Smooth muscle cell (in vitro differentiated cells): ENCODE measurements around the gene SPTBN1. TPM values are rescaled to one million over a fixed set of nuclear protein-coding genes. Genes with fewer than 3 reads are reported as not detected.

Experiments
- DNase-seq: peaks from one replicate; lab custom pipeline; 2025; ENCODE audit not compliant: unreplicated experiment; lab: John Stamatoyannopoulos, UW
- H2AFZ ChIP-seq: fragments of 200-600 bp; sonication (generic); 2 replicates; pipeline ENCODE4 v1.6.0; 2016; ENCODE audit warnings: antibody characterized with exemption, low read depth, mild to moderate bottlenecking
- H3F3A ChIP-seq: fragments of 200-600 bp; sonication (generic); 2 replicates; pipeline ENCODE4 v1.6.0; 2017; ENCODE audit warnings: antibody characterized with exemption, low read depth
- H3K27ac ChIP-seq: fragments of 200-600 bp; sonication (generic); 2 replicates; pipeline ENCODE4 v1.5.1; 2016; ENCODE audit warnings: low read depth, mild to moderate bottlenecking
- H3K27me3 ChIP-seq: fragments of 200-600 bp; sonication (generic); 2 replicates; pipeline ENCODE4 v1.6.1; 2016; ENCODE audit warnings: low read depth, mild to moderate bottlenecking
- H3K36me3 ChIP-seq: fragments of 200-600 bp; sonication (generic); 2 replicates; pipeline ENCODE4 v1.5.1; 2016; ENCODE audit warnings: low read depth
- H3K4me1 ChIP-seq: fragments of 200-600 bp; sonication (generic); 2 replicates; pipeline ENCODE4 v1.5.1; 2016; ENCODE audit warnings: low read depth
- H3K4me2 ChIP-seq: fragments of 200-600 bp; sonication (generic); 2 replicates; pipeline ENCODE4 v1.6.0; 2016; ENCODE audit warnings: mild to moderate bottlenecking
- H3K4me3 ChIP-seq: fragments of 200-600 bp; sonication (generic); 2 replicates; pipeline ENCODE4 v1.5.1; 2016; ENCODE audit warnings: mild to moderate bottlenecking
- H3K79me2 ChIP-seq: fragments of 200-600 bp; sonication (generic); 2 replicates; pipeline ENCODE4 v1.6.0; 2016; ENCODE audit warnings: low read depth, mild to moderate bottlenecking
- H3K9ac ChIP-seq: fragments of 200-600 bp; sonication (generic); 2 replicates; pipeline ENCODE4 v1.6.0; 2016; ENCODE audit warnings: low read depth
- H3K9me3 ChIP-seq: fragments of 200-600 bp; sonication (generic); replicated peaks from 2 replicates; pipeline ENCODE4 v1.5.1; 2016; ENCODE audit warnings: low read depth
- H4K20me1 ChIP-seq: fragments of 200-600 bp; sonication (generic); 2 replicates; pipeline ENCODE4 v1.6.0; 2016; ENCODE audit warnings: low read depth
- WGBS: methylation state at CpG from one replicate; pipeline ENCODE4 v1.1.7; 2016; ENCODE audit warnings: low lambda C conversion rate; 5-methylcytosine and 5-hydroxymethylcytosine counted together
- polyA plus RNA-seq: library from polyadenylated mRNA; unstranded; fragments of >200 nt; fragmentation: Nextera tagmentation; extraction: Ambion mirVana; gene quantifications from 2 replicates; pipeline ENCODE4 v1.2.1, GENCODE V29; 2016
- total RNA-seq: library from RNA; depleted of rRNA; stranded (reverse); fragments of >200 nt; gene quantifications from 2 replicates; pipeline ENCODE4 v1.2.3, GENCODE V29; 2014
- TF ChIP-seq, protein P1 (sequence below): fragments of 200-600 bp; sonication (generic); IDR thresholded peaks from 2 replicates; pipeline ENCODE4 v1.5.1; 2017; ENCODE audit warnings: borderline replicate concordance, mild to moderate bottlenecking, antibody characterized with exemption; ENCODE audit not compliant: insufficient read depth, poor library complexity, severe bottlenecking

The SPTBN1 gene
- total and polyA plus RNA-seq, 2 experiments from 2014 or later = 78.7 to 186 TPM

- peak overlapping the region; percentile 98 for H3K27ac ChIP-seq
- peaks cover 75% of the 10 kb centered on the region for H4K20me1 ChIP-seq
- TF ChIP-seq, protein P1, sequence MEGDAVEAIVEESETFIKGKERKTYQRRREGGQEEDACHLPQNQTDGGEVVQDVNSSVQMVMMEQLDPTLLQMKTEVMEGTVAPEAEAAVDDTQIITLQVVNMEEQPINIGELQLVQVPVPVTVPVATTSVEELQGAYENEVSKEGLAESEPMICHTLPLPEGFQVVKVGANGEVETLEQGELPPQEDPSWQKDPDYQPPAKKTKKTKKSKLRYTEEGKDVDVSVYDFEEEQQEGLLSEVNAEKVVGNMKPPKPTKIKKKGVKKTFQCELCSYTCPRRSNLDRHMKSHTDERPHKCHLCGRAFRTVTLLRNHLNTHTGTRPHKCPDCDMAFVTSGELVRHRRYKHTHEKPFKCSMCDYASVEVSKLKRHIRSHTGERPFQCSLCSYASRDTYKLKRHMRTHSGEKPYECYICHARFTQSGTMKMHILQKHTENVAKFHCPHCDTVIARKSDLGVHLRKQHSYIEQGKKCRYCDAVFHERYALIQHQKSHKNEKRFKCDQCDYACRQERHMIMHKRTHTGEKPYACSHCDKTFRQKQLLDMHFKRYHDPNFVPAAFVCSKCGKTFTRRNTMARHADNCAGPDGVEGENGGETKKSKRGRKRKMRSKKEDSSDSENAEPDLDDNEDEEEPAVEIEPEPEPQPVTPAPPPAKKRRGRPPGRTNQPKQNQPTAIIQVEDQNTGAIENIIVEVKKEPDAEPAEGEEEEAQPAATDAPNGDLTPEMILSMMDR = no peak
- H3K9ac ChIP-seq = peak overlapping the region; percentile 91
- H3K27me3 ChIP-seq = no peaks in the 10 kb centered on the region
- DNase-seq = no peak
- H3F3A ChIP-seq = peaks cover 22% of the 10 kb centered on the region
- no peaks in the 10 kb centered on the region for H3K36me3 ChIP-seq
- no peaks in the 10 kb centered on the region for H3K9me3 ChIP-seq
- H3K79me2 ChIP-seq = peaks cover 89% of the 10 kb centered on the region
- peak overlapping the region; percentile 66 for H3K4me3 ChIP-seq
- 3% methylated on average over 9 of the region's 9 CpGs for WGBS
- peaks cover 26% of the 10 kb centered on the region for H3K4me1 ChIP-seq
- peak overlapping the region; percentile 28 for H2AFZ ChIP-seq
- peak overlapping the region; percentile 88 for H3K4me2 ChIP-seq
Measured at GRCh38 chr2:54559593-54560145, 103.5 kb downstream of the SPTBN1 start.

DNA sequence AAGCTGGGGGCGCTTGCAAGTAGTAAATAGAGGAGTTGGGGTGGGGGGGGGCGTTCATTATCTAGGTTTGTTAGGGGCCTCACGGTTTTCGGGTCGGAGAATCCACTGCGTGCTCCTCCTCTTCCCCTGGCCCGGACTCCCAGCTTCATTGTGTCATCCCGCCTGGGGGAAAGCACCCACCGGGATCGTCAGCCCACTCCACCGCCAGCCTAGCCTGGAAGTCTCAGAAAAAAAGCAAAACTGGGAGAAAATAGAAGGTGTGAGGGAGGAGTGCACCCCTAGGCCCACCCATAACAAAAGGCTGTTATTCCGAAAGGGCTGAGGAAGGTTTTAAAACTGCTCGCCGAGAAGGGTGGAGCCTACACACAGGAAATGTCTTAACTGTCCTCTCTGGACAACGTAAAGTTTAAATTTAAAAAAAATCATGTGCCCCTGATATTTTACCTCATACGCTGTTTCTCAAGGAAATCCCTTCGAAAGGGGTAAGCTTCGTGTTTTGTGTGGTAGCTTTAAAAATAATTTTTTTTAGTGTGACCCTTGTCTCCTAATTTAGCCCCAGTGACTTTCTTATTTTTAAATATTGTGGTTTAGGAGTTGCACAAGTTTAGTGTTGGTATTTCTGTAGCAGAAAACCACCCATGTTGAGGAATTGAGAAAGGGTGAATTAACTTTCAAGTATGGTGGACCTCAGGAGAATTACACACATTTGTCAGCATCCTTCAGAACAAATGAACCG lies 104.2 kb downstream of the SPTBN1 start:
- Histone ChIP-seq H2AFZ (peak overlapping the region; percentile 28), H3F3A (peaks cover 22% of the 10 kb centered on the region), H3K36me3 (no peaks in the 10 kb centered on the region), H3K4me2 (peak overlapping the region; percentile 88), H4K20me1 (peaks cover 74% of the 10 kb centered on the region), H3K4me3 (peak overlapping the region; percentile 66), H3K27ac (peak overlapping the region; percentile 98), H3K4me1 (peaks cover 26% of the 10 kb centered on the region), H3K79me2 (peaks cover 90% of the 10 kb centered on the region), H3K27me3 (no peaks in the 10 kb centered on the region), H3K9ac (peak overlapping the region; percentile 91), H3K9me3 (no peaks in the 10 kb centered on the region)
- DNase-seq = peak; percentile 29
- 4% methylated on average over 19 of the region's 19 CpGs for WGBS
- TF ChIP-seq, protein P1 = no peak

- peaks cover 74% of the 10 kb centered on the region for H4K20me1 ChIP-seq
- peaks cover 26% of the 10 kb centered on the region for H3K4me1 ChIP-seq
- H3K4me3 ChIP-seq = peak overlapping the region; percentile 66
- peak overlapping the region; percentile 91 for H3K9ac ChIP-seq
- peak overlapping the region; percentile 98 for H3K27ac ChIP-seq
- H3K79me2 ChIP-seq = peaks cover 90% of the 10 kb centered on the region
- 55% methylated on average over 4 of the region's 4 CpGs for WGBS
- H3K36me3 ChIP-seq = no peaks in the 10 kb centered on the region
- peaks cover 22% of the 10 kb centered on the region for H3F3A ChIP-seq
- peak overlapping the region; percentile 88 for H3K4me2 ChIP-seq
- TF ChIP-seq, protein P1 = no peak
- H3K9me3 ChIP-seq = no peaks in the 10 kb centered on the region
- no peaks in the 10 kb centered on the region for H3K27me3 ChIP-seq
- H2AFZ ChIP-seq = no peak overlapping the region
- DNase-seq = no peak
Measured at GRCh38 chr2:54561010-54561409, 104.9 kb downstream of the SPTBN1 start.
